ENCODE results near the gene TRIM72. TPM values are rescaled to one million over a fixed set of nuclear protein-coding genes. Genes with fewer than 3 reads are reported as not detected.
A peak's percentile ranks its signal among the peaks of the same experiment; 100 is the strongest.

Gene TRIM72
- total and polyA plus RNA-seq, 9 of the 15 experiments (the other 6 are each of a cell fraction or from before 2014, with no cell fraction given): under 0.01 TPM; not detected in 8

DNA sequence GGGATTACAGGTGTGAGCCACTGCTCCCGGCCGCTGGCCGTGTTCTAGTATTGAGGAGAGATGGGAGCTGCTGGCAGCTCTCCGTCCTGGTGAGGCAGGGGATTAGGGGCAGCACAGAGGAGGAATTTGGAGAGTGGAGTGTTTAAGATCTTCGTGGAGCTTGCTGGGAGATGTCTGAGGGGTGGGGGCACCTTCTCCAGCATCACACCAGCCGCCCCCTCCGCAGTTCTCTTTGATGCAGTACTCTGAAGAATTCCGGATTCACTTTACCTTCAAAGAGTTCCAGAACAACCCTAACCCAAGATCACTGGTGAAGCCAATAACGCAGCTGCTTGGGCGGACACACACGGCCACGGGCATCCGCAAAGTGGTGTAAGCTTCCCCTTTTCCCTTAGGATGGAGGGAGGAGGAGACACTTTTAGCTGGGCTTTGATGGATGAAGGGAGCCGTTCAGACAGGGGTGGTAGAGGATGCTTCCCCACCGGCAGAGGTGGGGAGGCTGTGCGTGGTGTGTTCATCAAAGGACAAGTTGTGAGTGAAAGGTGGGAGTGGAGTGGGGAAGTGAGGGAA lies 57.8 kb downstream of the TRIM72 start (continued):
- TF ChIP-seq, protein P1, sequence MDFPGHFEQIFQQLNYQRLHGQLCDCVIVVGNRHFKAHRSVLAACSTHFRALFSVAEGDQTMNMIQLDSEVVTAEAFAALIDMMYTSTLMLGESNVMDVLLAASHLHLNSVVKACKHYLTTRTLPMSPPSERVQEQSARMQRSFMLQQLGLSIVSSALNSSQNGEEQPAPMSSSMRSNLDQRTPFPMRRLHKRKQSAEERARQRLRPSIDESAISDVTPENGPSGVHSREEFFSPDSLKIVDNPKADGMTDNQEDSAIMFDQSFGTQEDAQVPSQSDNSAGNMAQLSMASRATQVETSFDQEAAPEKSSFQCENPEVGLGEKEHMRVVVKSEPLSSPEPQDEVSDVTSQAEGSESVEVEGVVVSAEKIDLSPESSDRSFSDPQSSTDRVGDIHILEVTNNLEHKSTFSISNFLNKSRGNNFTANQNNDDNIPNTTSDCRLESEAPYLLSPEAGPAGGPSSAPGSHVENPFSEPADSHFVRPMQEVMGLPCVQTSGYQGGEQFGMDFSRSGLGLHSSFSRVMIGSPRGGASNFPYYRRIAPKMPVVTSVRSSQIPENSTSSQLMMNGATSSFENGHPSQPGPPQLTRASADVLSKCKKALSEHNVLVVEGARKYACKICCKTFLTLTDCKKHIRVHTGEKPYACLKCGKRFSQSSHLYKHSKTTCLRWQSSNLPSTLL (IDR thresholded peaks at IDR 0.05): no peak

DNA sequence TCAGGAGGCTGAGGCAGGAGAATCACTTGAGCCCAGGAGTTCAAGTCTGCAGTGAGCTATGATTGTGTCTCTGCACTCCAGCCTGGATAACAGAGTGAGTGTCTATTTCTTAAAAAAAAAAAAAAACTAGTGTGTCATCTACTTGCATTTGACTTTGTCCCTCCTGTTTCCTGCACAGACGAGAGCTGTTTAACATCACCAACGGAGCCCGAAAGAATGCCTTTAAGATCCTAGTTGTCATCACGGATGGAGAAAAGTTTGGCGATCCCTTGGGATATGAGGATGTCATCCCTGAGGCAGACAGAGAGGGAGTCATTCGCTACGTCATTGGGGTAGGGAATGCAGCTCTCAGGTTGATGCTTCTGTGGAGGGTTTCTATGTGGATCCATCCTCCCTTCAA lies 59.3 kb downstream of the TRIM72 start:
- Histone ChIP-seq H3K4me1 (replicated peaks in 1 of 2; ENCODE audit: control insufficient read depth in 2 of 2, insufficient read depth in 2 of 2, low read length in 2 of 2) (no peaks in the 10 kb centered on the region; a peak in 1 of 5 replicates), H3K9me3 (replicated peaks; ENCODE audit: control insufficient read depth, insufficient read depth, low read depth, low read length) (no peaks in the 10 kb centered on the region), H3K4me2 (ENCODE audit: insufficient read depth, low read length) (no peak overlapping the region), H2AFZ (ENCODE audit: low read depth, low read length) (no peak overlapping the region), H3K4me3 (no peak overlapping the region), H3K9ac (ENCODE audit: insufficient read depth in 1 of 2, low read depth in 2 of 2, low read length in 2 of 2) (no peak overlapping the region), H3K79me2 (ENCODE audit: control insufficient read depth, insufficient read depth, low read length) (no peaks in the 10 kb centered on the region), H3K36me3 (ENCODE audit: control insufficient read depth, insufficient read depth, low read length) (no peaks in the 10 kb centered on the region), H3K27me3 (ENCODE audit: control insufficient read depth in 2 of 2, insufficient read depth in 2 of 2, low read length in 2 of 2) (peaks cover 24 to 52% of the 10 kb centered on the region in 2 experiments), H4K20me1 (replicated peaks; ENCODE audit: control insufficient read depth, insufficient read depth, low read length) (no peaks in the 10 kb centered on the region), H3K9me1 (ENCODE audit: control insufficient read depth, insufficient read depth, low read length) (no peaks in the 10 kb centered on the region), H3K27ac (ENCODE audit: extremely low read depth, low read depth, low read length) (no peak overlapping the region)
- intact Hi-C loops (cut with micrococcal nuclease) (no loop called here), in situ Hi-C loops (cut with MboI) (no loop called here)
- FAIRE-seq (no peak), ATAC-seq (no peak), DNase-seq (ENCODE audit: extremely low read depth in 1 of 4, low spot score in 3 of 4) (peak in 1 of 4 experiments; percentile 12)
- WGBS (ENCODE audit: insufficient coverage, low coverage, missing lambda C conversion rate): 28% methylated on average over 7 of the region's 7 CpGs
- no TSS peak for BruUV-seq (replicated peaks)
- CTCF ChIA-PET (ENCODE audit: low intra/inter-chr PET ratio): no interaction called here
- POLR2A ChIA-PET: interaction anchor here (0.6 to 0.7 kb wide), 3 partner anchors 15 to 20 kb away, joined by 3 to 4 read pairs (median 4); no protein-coding TSS in a partner anchor
- no peak for TF ChIP-seq ATF1 (CRISPR knock-in tag; IDR thresholded peaks at IDR 0.05)
- 0 out of 2 replicates have a peak, but pooled peaks have one; percentile 12 for TF ChIP-seq ATF1 (tag; IDR thresholded peaks at IDR 0.05)
- TF ChIP-seq KAT7 (CRISPR knock-in tag; IDR thresholded peaks at IDR 0.05; ENCODE audit: borderline replicate concordance): no peak

Measured in K562 (cell line).